ENCODE measurements around the gene IREB2.

Gene IREB2

DNA sequence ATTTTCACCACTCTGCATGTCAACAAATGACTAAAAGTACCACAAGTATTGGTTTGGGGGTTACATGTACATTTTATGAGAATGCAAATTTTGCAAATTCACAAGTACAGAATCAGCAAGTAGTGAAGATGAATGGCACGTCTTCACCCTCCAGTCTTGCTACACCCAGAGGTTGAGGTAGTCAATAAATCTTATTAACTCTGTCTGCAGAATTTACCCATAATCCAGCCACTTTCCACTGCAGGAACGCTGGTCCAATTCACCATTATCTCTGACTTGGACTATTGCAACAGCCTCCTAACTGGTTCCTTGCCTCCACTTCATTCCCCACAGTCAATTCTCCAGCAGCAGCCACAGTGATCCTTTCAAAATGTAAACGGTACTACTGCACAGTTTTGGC lies 112.8 kb downstream of the IREB2 start:
- no peak for DNase-seq (ENCODE audit: low spot score)

All from HuH-7.5 (cell line).